IPS-NIHi7 (cell line): ENCODE data around the gene PCDH1.

ENCODE experiments used
- DNase-seq: peaks from one replicate; pipeline ENCODE4 v3.0.0; 2012; ENCODE audit warnings: mixed read lengths; ENCODE audit errors: extremely low spot score

PCDH1 gene

DNA sequence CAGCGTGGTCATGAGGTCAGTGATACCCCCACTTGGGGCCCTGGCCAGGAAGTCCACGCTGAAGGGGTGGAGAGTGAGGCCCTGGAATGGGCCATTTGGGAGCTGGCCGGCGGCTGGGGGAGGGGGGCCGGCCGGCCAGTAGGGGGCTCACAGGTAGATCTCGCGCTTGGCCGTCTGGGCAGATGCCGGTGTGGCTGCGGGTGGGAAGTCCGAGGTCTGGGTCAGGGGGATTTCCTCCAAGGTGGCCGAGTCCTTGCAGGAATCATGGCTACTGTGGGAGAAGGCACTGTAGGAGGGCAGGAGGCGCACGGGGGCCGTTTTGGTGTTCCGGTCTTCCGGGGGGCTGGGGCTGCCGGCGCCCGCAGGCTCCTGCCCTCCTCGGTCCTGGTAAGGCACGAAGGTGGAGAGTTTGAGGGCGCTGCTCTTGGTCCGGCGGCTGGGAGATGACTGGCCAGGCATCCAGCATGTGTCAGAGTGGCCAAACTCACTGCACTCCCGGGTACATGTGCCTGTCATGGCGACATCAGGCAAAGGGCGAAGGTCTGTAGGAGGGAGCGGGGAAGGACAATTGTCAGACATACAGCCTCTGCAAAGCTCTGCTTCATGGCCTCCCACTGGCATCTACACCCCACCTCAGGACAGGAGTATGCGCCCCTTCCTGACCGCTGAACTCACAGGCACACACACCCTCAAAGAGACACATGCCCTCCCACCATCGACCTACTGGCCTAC lies 24.1 kb downstream of the PCDH1 start:
- peak; percentile 68 for DNase-seq

DNA sequence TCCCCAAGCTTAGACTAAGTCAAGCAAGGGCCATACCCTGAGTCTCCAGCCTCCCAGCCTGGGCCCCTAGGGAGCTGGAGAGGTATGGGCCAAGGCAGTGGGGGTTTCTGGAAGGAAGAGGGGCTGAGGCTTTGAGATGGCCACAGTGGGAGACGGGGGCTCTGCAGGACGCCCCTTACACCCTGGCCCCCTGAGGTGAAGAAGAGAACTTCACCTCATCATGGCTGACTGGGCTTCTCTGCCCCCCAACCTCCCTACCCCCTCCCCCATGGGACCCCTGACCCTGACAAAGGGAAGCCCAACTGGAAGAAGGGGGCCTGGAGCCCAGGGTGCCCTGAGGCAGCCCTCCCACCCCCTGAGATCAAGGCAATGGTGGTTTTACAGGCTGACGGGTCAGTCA lies 25.8 kb downstream of the PCDH1 start:
- no peak for DNase-seq

DNA sequence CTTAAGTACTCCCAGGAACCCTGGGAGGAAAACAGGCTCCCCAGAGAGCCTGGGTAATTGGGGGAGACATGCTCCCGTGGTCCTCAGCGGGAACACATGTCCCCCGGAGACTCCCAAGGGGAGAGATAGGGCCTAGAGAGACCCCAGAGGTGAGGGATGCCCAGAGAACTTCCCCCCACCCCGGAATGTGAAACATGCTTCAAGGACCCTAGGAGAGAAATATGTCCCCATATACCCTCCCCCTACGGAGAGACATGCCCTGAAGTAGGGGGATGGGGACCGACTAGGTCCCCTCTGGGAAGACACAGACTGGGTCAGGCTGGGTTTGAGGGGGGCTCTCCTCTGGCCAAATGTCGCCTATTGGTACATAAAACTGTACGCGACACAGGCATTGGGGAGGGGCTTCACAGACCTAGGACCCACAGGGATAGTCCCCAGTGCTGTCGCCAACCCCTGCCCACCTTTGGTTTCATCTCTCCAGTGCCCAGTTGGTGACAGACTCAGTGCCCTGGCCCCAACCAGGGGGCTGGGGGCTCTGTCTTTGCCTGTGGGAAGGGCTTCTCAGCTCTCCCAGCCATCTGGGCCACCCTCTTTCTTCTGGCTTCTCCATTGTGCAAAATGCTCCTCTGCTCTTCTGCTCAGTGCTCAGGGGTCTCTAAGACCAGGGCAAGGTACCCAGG lies 26.9 kb downstream of the PCDH1 start:
- DNase-seq = no peak

DNA sequence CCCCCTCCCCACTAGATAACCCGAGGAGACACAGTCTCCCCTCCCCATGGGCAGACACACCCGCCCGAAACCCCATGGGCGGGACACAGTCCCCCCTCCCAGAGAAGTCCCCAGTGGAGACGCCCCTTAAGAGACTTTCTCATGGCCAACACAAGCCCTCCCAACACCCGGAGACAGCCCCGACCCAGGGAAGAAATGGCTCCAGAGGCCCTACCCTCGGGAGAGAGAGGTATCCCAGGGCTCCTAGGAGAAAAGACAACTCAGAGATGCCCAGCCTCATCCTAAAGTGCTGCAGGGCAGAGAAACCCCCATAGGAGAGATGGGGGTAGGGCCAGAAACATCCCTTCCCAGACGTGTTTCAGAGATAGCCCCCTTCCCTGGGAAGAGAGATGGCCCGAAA lies 27.4 kb downstream of the PCDH1 start:
- DNase-seq = no peak

DNA sequence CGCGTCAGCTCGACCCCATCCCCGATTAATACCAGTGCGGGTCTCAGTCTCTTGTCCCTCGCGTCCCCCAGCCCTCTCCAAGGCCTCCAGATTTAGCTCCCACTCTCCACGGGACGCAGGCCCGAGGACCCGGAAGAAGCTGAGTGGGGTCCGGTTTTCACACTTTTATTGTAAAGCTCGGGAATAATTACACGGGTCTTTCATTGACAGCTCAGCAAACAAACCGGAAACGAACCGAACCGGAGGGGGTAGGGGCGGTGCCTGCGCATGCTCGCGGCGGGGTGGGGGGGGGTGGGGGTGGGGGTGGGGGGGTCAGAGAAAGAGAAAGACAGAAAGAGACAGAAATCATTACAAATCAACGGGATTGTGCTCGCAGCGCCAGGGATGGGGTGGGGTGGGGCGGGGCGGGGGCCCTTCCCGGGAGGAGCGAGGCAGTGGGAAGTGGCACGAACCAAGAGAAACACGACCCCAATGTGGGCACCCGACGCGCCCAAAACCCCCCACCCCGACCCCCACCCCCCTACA lies 27.9 kb downstream of the PCDH1 start:
- no peak for DNase-seq

DNA sequence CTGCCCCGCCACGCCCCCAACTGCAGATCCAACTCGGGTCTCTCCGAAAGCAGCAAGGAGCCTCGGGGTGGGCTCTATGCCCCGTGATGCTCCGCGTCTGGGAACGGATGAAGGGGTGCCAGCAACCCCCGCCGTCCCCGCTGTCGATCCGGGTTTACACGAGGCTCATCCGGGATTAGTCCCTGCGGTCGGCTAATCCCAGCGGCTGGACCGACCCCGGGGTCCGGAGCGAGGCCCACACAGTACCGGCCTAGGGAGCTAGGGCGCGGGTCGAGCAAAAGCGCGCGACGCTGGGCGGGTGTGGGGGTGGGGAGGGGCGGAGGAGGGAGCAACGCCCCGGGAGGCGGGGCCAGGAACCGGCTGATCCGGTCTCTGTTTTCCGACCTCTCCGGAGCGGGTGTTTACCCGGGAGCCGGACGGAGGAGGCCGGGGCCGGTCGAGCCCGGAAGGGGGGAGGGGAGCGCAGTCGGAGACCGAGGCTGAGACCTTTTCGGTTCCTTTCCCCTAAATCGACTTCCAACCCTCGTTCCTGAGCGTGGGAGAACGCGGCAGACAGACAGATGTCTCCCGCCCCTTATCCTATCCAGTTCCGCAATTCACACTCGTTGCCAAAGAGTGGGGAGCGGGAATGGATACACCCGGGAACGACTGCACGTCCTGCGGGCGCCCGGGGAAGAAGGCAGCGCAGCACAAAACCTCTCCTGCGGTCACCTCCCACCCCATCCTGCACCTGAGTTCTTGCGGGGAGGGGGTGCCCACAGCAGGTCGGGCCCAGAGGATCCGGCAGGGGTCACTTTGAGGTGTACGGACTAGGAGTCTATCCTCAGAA lies 28.6 kb downstream of the PCDH1 start:
- DNase-seq = peak; percentile 88

DNA sequence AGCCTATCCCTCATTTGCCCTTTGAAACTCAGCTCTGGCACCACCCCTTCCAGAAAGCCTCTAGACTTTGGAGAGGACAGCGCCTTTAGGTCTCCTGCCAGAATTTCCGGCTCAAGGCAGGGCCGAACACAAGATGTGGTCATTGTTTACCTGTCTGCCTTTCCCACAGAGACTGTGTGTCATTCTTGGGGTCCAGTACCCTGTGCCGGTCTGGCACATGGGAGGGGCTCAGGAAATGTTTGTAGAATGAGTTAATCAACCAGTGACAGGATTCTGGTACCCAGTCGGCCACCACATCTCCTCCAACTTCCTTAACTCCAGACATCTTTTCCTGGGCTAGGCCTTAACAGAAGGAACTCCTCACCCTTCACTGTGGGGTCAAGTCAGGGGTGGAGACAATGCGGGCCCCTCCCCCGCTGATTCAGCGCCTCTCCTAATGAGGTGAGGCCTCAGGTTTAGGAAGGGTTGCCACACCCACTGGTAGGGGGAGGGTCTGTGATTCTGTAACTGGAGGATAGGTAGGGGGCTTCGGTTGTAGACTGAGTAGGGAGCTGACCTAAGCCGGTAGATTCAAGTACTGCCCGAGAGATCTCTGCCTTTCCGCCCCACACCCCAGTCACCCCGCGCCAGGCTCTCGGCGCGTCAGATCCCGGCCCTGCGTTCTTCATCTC lies 29.3 kb downstream of the PCDH1 start:
- DNase-seq = peak; percentile 84

DNA sequence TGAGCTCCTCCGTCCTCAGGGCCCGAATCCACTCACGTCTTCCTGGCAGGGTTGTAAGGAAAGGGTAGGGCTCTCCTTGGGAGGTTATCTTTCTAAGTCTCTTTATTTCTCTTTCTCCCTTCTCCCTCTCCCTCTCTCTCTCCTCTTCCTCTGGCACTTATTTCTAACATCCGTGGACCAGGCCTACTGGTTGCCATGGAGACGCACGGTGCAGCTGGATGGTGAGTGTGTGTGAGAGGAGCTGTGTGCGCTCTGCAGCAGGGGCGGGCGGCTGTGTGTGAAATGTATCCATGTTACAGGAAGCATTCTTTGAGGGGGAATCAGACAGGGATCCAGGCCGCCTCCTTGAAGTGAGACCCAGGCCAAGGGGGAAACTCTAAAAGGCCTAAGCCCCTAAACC lies 32.2 kb downstream of the PCDH1 start:
- DNase-seq = no peak

DNA sequence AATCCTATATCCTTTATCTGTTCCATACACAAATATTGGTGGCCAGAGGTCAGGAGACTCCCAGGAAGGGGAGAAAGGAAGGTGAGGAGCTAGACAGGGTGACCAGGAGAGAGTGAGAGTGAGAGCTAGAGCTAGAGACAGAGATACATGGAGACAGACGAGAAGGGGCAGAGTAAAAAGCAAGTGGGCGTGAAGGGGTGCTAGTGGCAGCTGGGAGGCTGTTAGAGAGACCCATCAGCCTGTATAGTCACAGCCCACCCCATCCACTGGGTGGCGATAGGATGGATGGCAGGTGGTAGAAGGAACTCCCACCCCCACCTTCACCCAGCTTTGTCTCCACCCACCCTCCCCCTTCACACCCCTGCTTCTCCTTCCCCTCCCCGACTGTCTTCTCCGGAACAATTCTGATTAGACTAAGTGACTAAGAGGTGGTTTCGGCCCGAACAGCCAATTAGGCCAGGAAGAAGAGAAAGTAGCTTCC lies 32.8 kb downstream of the PCDH1 start:
- DNase-seq = peak; percentile 73

DNA sequence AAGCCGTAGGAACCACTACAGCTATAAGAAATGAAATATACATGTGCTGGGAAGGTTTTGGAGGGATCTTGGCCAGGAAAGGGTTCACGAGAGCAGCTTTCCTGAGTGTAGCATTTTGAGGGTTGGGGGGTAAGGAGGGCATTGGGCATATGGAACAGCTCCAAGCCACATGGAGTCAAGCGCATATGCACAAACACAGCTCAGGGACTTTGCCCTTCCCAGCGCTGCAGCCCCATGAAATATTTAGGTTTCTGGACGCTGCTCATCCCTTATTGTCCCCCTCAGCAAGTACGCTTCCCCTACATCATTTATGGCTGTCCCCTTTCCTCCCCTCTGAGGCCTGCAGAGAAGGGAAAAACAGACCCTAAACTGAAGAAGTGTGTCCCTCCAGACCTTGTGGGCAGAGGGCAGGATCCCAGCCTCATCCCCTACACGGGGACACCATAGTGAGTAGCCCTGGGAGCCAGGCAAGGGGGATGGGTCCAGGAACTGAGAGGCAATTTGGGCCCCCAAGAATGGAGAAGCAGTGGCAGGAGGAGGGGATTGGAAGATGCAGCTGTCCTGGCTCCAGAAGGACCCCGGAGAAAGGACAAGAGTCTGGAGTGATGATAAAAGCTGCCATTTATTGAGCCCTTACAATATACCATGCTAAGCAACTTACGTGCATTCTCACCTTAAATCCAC lies 33.7 kb downstream of the PCDH1 start:
- DNase-seq = no peak

DNA sequence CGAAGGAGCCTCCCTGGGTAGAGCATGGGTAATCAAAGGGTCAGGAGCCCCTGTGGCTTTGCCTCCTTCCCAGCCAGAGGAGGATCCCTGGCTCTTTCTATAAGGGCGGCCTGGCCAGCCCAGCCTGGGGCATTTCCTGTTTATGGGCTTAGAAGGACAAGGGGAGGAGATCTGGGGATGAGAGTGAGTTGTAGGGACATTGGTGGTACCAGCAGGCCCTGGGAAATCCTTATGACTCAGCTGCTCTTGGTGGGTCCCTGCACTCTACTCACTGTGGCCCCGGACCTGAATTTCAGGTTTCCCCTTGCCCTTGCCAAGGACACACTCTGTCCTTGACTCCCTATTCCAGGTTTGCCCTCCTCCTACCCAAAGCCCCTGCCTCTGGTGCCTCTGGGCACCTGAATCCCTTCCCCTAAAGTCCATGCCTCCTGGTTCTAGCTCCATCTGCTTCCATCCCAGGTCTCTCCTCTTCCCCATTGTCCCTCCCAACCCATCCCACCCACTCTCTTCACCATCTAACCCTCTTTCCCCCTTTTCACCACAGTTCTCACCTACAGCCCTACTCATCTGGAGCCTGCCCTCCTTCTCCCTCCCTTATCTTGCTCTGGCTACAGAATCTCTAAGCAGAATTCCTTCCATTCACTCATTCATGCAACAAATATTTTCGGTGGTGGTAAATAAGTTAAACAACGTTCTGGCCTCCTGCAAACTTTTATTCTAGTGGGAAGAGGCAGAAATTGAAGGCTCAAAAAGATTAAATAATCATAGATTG lies 34.9 kb downstream of the PCDH1 start:
- DNase-seq = peak; percentile 53

DNA sequence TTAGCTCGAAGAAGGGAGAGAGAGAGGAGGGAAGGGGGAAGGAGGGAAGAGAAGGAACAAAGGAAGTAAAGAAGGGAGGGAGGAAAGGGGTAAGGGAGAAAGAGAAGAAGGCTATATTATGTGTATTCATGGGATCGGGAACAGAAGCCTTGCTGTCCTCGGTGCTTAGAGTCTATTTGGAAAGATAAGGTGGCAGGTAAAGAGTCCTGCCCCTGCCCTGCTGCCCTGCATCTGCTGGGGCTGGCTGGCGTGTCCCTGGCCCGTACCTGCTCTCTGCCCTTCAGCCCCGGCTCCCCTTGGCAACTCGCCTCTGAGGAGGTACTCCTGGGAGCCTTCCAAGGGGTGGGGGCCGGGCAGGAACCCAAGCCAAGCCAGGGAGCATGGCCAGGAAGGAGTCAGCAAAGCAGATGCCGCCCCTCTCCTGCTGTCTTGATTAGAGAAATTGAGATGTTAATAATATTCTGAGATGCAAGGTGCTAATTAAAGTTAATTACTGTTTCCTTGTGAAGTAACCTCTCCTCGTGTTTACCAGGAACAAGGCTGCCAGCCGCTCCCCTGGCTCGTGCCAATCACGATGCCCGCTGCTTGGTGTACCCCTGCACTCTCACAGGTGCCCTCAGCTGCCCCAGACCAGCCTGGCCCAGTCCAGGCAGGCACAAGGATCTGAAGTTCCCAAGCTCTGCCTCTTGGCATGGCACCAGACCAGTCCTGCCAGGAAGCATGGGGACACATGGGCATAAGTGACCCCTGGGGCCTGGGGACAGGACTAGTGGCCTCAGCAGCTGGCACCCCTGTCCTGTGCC lies 36.6 kb downstream of the PCDH1 start:
- DNase-seq = no peak

DNA sequence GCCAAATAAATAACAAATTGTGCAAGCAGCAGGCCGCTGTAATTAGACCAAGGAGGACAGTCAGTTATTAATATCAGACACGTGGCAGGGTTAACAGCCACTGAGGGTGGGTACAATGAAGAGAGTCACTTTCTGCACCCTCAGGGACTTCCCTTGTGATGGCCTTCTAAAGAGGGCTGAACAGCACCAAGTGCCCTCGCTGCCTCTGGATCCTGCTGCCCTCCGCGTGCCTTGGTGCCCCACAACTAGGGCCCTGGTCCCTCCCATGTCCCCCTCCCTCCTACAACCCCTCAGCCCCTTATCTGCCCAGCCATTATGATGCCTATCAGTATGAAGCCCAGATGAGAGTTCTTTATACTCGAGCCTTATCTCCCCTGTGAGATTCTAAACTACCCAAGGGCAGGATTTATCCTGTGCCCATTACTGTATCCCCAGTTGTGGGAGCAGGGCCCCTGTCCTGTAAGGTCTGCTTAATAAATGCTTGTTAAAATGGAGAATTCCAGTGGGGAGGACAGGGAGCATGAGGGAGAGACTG lies 37.3 kb downstream of the PCDH1 start:
- DNase-seq = no peak

DNA sequence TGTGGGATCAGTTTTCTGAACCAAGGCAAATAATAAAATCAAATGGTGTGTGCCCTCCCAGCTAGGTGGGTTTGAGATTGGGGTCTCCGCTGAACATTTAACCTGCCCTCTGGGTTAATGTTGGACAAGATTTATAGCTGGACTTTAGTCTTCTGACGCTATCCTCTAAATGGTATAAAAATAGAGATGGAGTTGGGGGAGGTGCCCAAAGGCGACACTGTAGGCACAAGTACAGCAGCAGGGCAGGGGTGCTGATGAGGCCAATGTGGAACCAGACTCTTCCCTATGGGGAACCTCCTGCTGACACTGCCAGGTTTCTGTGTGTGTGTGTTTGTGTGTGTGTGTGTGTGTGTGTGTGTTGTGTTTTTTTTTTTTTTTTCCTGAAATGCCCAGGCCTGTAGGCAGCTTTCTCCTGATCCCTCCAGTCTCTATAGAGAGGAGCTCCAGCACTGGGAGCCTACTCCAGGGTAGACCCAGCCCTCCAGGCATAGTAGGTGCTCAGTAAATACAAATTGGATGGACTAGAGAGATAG lies 37.9 kb downstream of the PCDH1 start:
- DNase-seq = no peak

DNA sequence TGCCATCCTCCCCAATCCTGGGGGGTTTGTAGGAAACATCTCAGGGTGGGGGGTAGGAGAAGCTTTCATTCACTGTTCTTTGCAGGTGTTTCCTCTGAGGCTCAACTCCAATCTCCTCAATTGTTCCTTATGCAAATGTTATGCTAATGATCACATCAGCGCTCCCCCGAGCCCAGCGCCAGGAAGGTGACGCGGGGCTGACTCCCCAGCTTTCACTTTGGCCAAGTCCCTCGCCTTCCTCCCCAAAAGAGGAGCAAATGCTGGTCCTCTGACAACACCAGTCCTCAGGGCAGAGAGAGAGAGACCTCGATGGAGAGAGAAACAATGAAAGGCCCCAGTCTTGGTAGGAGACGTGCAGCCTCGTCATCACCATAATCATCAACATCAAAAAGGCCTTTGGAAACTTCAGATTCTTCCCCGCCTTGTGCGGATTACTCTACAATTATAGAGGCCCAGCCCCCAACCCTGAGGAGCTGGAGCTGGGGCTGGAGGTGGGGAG lies 39.1 kb downstream of the PCDH1 start:
- DNase-seq = peak; percentile 51

DNA sequence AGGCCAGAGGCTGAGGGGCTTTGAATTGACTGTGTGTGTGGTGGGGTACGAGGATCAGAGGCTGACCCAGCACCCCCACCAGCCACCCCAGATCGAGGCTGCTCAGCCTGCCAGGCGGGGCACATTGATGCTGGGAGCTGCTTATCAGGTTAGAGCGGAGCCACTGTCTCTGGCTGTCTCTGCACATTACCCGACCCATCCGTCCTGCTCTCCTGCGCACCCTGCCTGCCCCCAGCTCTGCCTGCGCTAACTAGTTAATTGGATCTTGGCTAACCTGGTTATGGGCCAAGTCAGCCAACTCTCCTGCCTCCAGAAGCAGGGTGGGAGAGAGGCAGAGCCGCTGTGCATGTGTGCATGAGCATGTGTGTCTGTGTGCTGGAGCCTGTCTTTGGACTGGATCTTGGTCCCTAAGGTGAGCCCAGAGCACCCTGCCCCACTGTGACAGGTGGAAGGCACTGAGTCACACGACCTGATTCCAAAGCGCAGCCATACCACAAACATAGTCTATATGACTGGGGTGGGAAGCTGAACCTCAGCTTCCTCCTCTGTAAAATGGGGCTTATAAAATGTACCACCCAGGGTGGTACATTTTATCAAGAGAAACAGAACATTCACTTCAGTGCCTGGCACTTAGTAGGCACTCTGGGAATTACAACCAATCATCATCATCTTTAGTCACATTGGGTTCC lies 39.7 kb downstream of the PCDH1 start:
- DNase-seq = no peak

DNA sequence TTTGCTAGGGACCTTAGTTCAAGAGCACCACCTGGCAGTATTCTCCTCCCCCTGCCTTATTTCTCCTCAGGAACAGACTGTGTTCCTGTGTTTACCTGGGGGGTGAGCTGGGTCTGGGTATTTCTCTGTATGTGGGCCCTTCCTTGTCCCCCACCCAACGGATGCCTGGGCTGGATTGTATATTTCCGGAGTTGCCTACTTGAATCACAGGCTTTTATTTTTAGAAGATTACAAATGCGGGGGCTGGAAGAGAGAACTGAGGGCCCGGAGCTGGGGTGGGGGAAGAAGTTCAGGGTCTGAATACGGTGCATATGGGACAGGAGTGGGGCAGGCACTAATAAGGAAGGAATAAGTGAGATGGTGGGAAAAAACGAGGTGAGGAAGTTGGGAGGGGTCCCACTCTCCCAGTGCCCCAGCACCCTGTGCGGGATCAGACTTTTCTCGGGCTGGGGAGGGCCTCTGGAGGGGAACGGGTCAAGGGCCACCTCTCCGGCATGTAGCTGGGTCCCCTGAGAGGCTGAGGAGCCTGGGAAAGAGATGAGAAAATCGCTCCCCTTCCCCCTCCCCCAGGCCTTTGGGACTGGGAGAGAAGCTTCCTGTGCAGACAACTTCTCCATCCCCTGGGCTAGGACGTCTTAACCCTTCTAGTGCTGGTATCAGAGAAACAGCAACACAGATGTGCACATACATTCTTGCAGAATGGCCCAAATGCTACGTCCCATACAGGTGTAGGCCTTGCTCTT lies 42.1 kb downstream of the PCDH1 start:
- no peak for DNase-seq
